ENCODE measurements around the gene NELL2. TPM values are rescaled to one million over a fixed set of nuclear protein-coding genes. Genes with fewer than 3 reads are reported as not detected.

The NELL2 gene
- total RNA-seq, 1 donor from 2014 or later: 11.5 TPM

- peak; percentile 36 for DNase-seq (ENCODE audit: low spot score)
- no peak overlapping the region for H3K4me3 Mint-ChIP-seq
- H3K27me3 Mint-ChIP-seq (ENCODE audit: insufficient read depth): no peaks in the 10 kb centered on the region
- peaks cover 3% of the 10 kb centered on the region for H3K36me3 Mint-ChIP-seq (ENCODE audit: low read depth)
- H3K9me3 Mint-ChIP-seq: no peaks in the 10 kb centered on the region
- peaks cover 20% of the 10 kb centered on the region for H3K4me1 Mint-ChIP-seq (ENCODE audit: low read depth)
- H3K27ac Mint-ChIP-seq: no peak overlapping the region
- intact Hi-C loops (cut with micrococcal nuclease): loop anchor here (1.0 to 5.0 kb wide), 5 partner anchors 35 to 797 kb away; no protein-coding TSS in a partner anchor
Measured at GRCh38 chr12:44812062-44812461, 64.1 kb downstream of the NELL2 start.

GRCh38 chr12:44804068-44804467 is 72.0 kb downstream of the NELL2 start:
- Mint-ChIP-seq H3K36me3 (ENCODE audit: low read depth) (no peaks in the 10 kb centered on the region), H3K4me1 (ENCODE audit: low read depth) (no peaks in the 10 kb centered on the region), H3K27me3 (ENCODE audit: insufficient read depth) (no peaks in the 10 kb centered on the region), H3K9me3 (no peaks in the 10 kb centered on the region), H3K4me3 (no peak overlapping the region), H3K27ac (no peak overlapping the region)
- intact Hi-C loops (cut with micrococcal nuclease): no loop called here
- no peak for DNase-seq (ENCODE audit: low spot score)

GRCh38 chr12:44795970-44796369 is 80.1 kb downstream of the NELL2 start:
- Mint-ChIP-seq H3K4me1 (ENCODE audit: low read depth) (no peaks in the 10 kb centered on the region), H3K4me3 (no peak overlapping the region), H3K36me3 (ENCODE audit: low read depth) (no peaks in the 10 kb centered on the region), H3K27ac (no peak overlapping the region), H3K27me3 (ENCODE audit: insufficient read depth) (no peaks in the 10 kb centered on the region), H3K9me3 (no peaks in the 10 kb centered on the region)
- DNase-seq (ENCODE audit: low spot score): no peak
- intact Hi-C loops (cut with micrococcal nuclease): no loop called here

- Mint-ChIP-seq H3K4me1 (ENCODE audit: low read depth) (no peaks in the 10 kb centered on the region), H3K27ac (no peak overlapping the region), H3K27me3 (ENCODE audit: insufficient read depth) (no peaks in the 10 kb centered on the region), H3K36me3 (ENCODE audit: low read depth) (peaks cover 3% of the 10 kb centered on the region), H3K4me3 (no peak overlapping the region), H3K9me3 (no peaks in the 10 kb centered on the region)
- no peak for DNase-seq (ENCODE audit: low spot score)
- intact Hi-C loops (cut with micrococcal nuclease): no loop called here
Measured at GRCh38 chr12:44788731-44789130, 87.4 kb downstream of the NELL2 start.

GRCh38 chr12:44780221-44780790 is 95.8 kb downstream of the NELL2 start:
- intact Hi-C loops (cut with micrococcal nuclease): no loop called here
- Mint-ChIP-seq H3K27ac (no peak overlapping the region), H3K27me3 (ENCODE audit: insufficient read depth) (no peaks in the 10 kb centered on the region), H3K9me3 (peaks cover 10% of the 10 kb centered on the region), H3K36me3 (ENCODE audit: low read depth) (peaks cover 2% of the 10 kb centered on the region), H3K4me1 (ENCODE audit: low read depth) (no peaks in the 10 kb centered on the region), H3K4me3 (no peak overlapping the region)
- no peak for DNase-seq (ENCODE audit: low spot score)

- Mint-ChIP-seq H3K9me3 (peaks cover 10% of the 10 kb centered on the region), H3K4me3 (no peak overlapping the region), H3K36me3 (ENCODE audit: low read depth) (peaks cover 2% of the 10 kb centered on the region), H3K4me1 (ENCODE audit: low read depth) (no peaks in the 10 kb centered on the region), H3K27ac (no peak overlapping the region), H3K27me3 (ENCODE audit: insufficient read depth) (no peaks in the 10 kb centered on the region)
- intact Hi-C loops (cut with micrococcal nuclease): no loop called here
- no peak for DNase-seq (ENCODE audit: low spot score)
Measured at GRCh38 chr12:44779766-44780165, 96.3 kb downstream of the NELL2 start.

GRCh38 chr12:44778863-44779262 is 97.3 kb downstream of the NELL2 start:
- DNase-seq (ENCODE audit: low spot score): no peak
- no peak overlapping the region for H3K27ac Mint-ChIP-seq
- H3K27me3 Mint-ChIP-seq (ENCODE audit: insufficient read depth): no peaks in the 10 kb centered on the region
- H3K4me3 Mint-ChIP-seq: no peak overlapping the region
- H3K9me3 Mint-ChIP-seq: peaks cover 10% of the 10 kb centered on the region
- H3K4me1 Mint-ChIP-seq (ENCODE audit: low read depth): no peaks in the 10 kb centered on the region
- intact Hi-C loops (cut with micrococcal nuclease): no loop called here
- no peaks in the 10 kb centered on the region for H3K36me3 Mint-ChIP-seq (ENCODE audit: low read depth)

- Mint-ChIP-seq H3K27ac (no peak overlapping the region), H3K27me3 (ENCODE audit: insufficient read depth) (no peaks in the 10 kb centered on the region), H3K9me3 (peaks cover 10% of the 10 kb centered on the region), H3K4me1 (ENCODE audit: low read depth) (no peaks in the 10 kb centered on the region), H3K4me3 (no peak overlapping the region), H3K36me3 (ENCODE audit: low read depth) (no peaks in the 10 kb centered on the region)
- intact Hi-C loops (cut with micrococcal nuclease): no loop called here
- no peak for DNase-seq (ENCODE audit: low spot score)
Measured at GRCh38 chr12:44777044-44777443, 99.1 kb downstream of the NELL2 start.

GRCh38 chr12:44775901-44776300 is 100.2 kb downstream of the NELL2 start:
- H3K9me3 Mint-ChIP-seq: peaks cover 5% of the 10 kb centered on the region
- H3K27ac Mint-ChIP-seq: no peak overlapping the region
- H3K27me3 Mint-ChIP-seq (ENCODE audit: insufficient read depth): no peaks in the 10 kb centered on the region
- no peak for DNase-seq (ENCODE audit: low spot score)
- H3K36me3 Mint-ChIP-seq (ENCODE audit: low read depth): no peaks in the 10 kb centered on the region
- H3K4me1 Mint-ChIP-seq (ENCODE audit: low read depth): no peaks in the 10 kb centered on the region
- H3K4me3 Mint-ChIP-seq: no peak overlapping the region
- intact Hi-C loops (cut with micrococcal nuclease): loop anchor here (2.0 kb wide), 1 partner anchor 37 kb away; no protein-coding TSS in a partner anchor

- Mint-ChIP-seq H3K4me3 (no peak overlapping the region), H3K27me3 (ENCODE audit: insufficient read depth) (no peaks in the 10 kb centered on the region), H3K9me3 (no peaks in the 10 kb centered on the region), H3K27ac (no peak overlapping the region), H3K4me1 (ENCODE audit: low read depth) (no peaks in the 10 kb centered on the region), H3K36me3 (ENCODE audit: low read depth) (no peaks in the 10 kb centered on the region)
- intact Hi-C loops (cut with micrococcal nuclease): loop anchor here (1.0 to 2.0 kb wide), 3 partner anchors 38 to 156 kb away; no protein-coding TSS in a partner anchor
- DNase-seq (ENCODE audit: low spot score): peak; percentile 18
Measured at GRCh38 chr12:44774815-44775411, 101.2 kb downstream of the NELL2 start.

- Mint-ChIP-seq H3K27me3 (ENCODE audit: insufficient read depth) (no peaks in the 10 kb centered on the region), H3K36me3 (ENCODE audit: low read depth) (no peaks in the 10 kb centered on the region), H3K9me3 (no peaks in the 10 kb centered on the region), H3K4me3 (no peak overlapping the region), H3K4me1 (ENCODE audit: low read depth) (no peaks in the 10 kb centered on the region), H3K27ac (no peak overlapping the region)
- DNase-seq (ENCODE audit: low spot score): no peak
- intact Hi-C loops (cut with micrococcal nuclease): no loop called here
Measured at GRCh38 chr12:44771485-44772021, 104.6 kb downstream of the NELL2 start.

GRCh38 chr12:44765796-44766195 is 110.3 kb downstream of the NELL2 start:
- Mint-ChIP-seq H3K36me3 (ENCODE audit: low read depth) (no peaks in the 10 kb centered on the region), H3K9me3 (no peaks in the 10 kb centered on the region), H3K4me3 (no peak overlapping the region), H3K27me3 (ENCODE audit: insufficient read depth) (no peaks in the 10 kb centered on the region), H3K4me1 (ENCODE audit: low read depth) (no peaks in the 10 kb centered on the region), H3K27ac (no peak overlapping the region)
- intact Hi-C loops (cut with micrococcal nuclease): no loop called here
- no peak for DNase-seq (ENCODE audit: low spot score)

- peaks cover 3% of the 10 kb centered on the region for H3K36me3 Mint-ChIP-seq (ENCODE audit: low read depth)
- H3K27ac Mint-ChIP-seq: no peak overlapping the region
- H3K4me1 Mint-ChIP-seq (ENCODE audit: low read depth): no peaks in the 10 kb centered on the region
- no peaks in the 10 kb centered on the region for H3K9me3 Mint-ChIP-seq
- no peak overlapping the region for H3K4me3 Mint-ChIP-seq
- intact Hi-C loops (cut with micrococcal nuclease): no loop called here
- H3K27me3 Mint-ChIP-seq (ENCODE audit: insufficient read depth): no peaks in the 10 kb centered on the region
- no peak for DNase-seq (ENCODE audit: low spot score)
Measured at GRCh38 chr12:44763021-44763420, 113.1 kb downstream of the NELL2 start.
